Fibroblast of villous mesenchyme (primary cell): Measurements from ENCODE around the gene CACNA1B. TPM values are rescaled to one million over a fixed set of nuclear protein-coding genes. Genes with fewer than 3 reads are reported as not detected.
A peak's percentile ranks its signal among the peaks of the same experiment; 100 is the strongest.

Experiments
- DNase-seq: peaks from one replicate; pipeline ENCODE4 v3.0.0-alpha.2; 2010; ENCODE audit warnings: low read depth
- H3K4me3 ChIP-seq: 2 replicates; pipeline ENCODE4 v1.5.1; 2011; ENCODE audit warnings: low read depth, mild to moderate bottlenecking, low read length
- total RNA-seq: library from RNA; depleted of rRNA; stranded (reverse); fragments of >200 nt; gene quantifications from 2 replicates; pipeline ENCODE4 v1.2.3, GENCODE V29; 2012
- TF ChIP-seq, protein P1 (sequence below): IDR thresholded peaks from 2 replicates; pipeline ENCODE4 v1.5.1; 2012; ENCODE audit warnings: low read depth, mild to moderate bottlenecking, low read length; ENCODE audit not compliant: insufficient read depth

The CACNA1B gene
- total RNA-seq, 1 donor, result 0.43 TPM

DNA sequence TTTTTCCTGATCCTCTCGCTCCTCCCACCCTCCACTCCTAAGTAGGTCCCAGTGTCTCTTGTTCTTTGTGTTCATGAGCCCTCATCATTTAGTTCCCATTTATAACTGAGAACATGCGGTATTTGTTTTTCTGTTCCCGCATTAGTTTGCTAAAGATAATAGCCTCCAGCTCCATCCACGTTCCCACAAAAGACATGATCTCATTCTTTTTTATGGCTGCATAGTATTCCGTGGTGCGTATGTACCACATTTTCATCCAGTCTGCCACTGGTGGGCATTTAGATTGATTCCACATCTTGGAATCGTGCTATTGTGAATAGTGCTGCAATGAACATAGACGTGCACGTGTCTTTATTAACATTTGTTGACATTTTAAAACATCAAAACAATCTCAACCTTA, 34.2 kb upstream of the CACNA1B start:
- TF ChIP-seq, protein P1, sequence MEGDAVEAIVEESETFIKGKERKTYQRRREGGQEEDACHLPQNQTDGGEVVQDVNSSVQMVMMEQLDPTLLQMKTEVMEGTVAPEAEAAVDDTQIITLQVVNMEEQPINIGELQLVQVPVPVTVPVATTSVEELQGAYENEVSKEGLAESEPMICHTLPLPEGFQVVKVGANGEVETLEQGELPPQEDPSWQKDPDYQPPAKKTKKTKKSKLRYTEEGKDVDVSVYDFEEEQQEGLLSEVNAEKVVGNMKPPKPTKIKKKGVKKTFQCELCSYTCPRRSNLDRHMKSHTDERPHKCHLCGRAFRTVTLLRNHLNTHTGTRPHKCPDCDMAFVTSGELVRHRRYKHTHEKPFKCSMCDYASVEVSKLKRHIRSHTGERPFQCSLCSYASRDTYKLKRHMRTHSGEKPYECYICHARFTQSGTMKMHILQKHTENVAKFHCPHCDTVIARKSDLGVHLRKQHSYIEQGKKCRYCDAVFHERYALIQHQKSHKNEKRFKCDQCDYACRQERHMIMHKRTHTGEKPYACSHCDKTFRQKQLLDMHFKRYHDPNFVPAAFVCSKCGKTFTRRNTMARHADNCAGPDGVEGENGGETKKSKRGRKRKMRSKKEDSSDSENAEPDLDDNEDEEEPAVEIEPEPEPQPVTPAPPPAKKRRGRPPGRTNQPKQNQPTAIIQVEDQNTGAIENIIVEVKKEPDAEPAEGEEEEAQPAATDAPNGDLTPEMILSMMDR, result no peak
- DNase-seq, result no peak
- H3K4me3 ChIP-seq, result no peak overlapping the region

DNA sequence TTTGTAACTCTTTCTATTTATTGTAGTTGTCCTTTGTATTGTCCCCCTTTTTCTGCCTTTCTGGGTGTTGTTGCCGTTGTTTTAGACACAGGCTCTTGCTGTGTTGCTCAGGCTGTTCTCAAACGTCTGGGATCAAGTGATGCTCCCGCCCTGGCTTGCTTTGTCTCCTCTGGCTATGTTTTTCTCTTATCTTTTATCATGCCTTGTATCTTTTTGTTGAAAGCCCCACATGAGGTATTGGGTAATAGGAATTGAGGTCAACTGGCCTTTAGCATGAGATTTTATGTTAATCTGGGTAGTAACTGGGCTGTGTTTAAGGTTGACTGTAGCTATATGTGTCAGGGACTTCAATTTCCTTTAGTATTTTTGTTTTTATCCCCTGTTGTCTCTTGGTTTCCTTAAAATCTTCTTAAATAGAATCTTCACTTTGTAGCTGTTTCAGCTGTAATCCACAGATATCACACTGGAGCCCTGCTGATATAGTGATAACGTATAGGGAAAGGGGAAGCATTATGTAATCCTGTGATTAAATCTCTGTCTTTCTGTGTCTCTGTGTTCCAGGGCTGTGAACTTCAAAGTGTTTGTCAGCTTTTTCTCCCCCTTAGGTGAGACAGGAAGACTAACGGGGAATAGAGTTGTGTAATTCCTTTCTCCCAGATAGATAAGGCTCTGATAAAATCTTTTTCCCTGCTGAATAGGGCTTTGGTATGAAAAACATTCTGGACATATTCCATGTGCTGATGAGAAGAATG, 25.9 kb upstream of the CACNA1B start:
- H3K4me3 ChIP-seq, result no peak overlapping the region
- peak; percentile 1 for DNase-seq
- TF ChIP-seq, protein P1, result no peak

DNA sequence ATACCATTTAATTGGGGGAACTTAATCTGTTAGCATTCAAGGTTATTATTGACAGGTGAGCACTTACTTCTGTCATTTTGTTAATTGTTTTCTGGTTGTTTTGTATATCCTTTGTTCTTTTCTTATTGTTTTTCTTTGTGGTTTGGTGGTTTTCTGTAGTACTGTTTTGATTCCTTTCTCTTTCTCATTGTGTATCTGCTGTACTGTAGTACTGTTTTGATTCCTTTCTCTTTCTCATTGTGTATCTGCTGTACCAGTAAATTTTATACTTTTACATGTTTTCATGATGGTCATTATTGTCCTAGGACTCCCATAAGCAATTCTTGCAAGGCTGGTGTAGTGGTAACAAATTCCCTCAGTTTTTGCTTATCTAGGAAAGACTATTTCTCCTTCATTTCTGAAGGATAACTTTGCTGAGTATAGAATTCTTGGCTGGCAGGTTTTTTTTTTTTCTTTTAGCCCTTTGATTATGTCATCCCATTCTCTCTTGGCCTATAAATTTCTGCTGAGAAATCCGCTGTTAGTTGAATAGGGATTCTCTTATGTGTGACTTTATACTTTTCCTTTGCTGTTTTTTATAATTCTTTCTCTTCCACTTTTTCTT, 24.1 kb upstream of the CACNA1B start:
- TF ChIP-seq, protein P1, result no peak
- no peak overlapping the region for H3K4me3 ChIP-seq
- DNase-seq, result no peak

DNA sequence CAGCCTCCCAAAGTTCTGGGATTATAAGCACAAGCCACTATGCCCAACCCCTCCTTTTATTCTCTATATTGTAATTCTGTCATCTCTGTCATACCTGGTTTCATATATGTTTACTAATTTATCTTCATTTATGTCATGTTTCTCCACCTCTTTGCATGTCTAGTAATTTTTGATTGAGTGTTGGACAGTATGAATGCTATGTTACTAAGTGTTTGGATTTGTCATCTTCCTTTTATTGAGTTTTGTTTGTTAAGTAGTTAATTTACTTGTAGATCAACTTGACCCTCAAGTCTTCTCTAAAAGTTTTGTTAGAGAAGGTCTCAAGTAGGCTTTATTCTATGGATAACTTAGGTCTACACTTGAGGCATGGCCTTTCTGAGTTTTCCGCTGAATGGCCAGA, 17.2 kb upstream of the CACNA1B start:
- H3K4me3 ChIP-seq, result no peak overlapping the region
- DNase-seq, result no peak
- TF ChIP-seq, protein P1, result no peak

DNA sequence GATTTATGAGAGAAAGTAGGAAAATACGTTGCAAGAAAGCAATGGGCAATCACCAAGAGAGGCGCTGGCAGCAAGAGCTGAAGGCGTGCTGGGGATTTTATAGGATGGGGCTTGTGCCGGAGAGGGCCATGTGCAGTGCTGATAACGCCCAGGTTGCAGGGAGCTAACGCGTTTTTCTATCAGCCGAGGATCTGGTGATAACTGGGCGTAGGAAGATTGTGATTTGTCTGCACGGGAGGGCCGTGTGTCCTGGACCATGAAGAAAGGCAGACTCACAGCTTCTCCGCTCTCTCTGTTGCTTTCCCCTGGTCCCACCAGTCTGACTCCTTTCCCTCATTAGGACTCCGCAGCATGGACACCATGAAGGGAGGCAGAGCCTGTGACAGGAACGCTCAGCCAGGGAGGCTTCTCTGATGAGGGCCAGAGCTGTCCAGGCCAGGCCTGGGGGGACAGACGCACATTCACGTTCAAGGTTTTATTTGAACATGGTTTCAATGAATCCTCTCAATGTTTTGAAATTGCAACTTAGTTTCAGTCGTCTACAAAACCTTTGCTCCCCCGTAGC, 11.9 kb upstream of the CACNA1B start:
- TF ChIP-seq, protein P1, result no peak
- DNase-seq, result no peak
- no peak overlapping the region for H3K4me3 ChIP-seq

DNA sequence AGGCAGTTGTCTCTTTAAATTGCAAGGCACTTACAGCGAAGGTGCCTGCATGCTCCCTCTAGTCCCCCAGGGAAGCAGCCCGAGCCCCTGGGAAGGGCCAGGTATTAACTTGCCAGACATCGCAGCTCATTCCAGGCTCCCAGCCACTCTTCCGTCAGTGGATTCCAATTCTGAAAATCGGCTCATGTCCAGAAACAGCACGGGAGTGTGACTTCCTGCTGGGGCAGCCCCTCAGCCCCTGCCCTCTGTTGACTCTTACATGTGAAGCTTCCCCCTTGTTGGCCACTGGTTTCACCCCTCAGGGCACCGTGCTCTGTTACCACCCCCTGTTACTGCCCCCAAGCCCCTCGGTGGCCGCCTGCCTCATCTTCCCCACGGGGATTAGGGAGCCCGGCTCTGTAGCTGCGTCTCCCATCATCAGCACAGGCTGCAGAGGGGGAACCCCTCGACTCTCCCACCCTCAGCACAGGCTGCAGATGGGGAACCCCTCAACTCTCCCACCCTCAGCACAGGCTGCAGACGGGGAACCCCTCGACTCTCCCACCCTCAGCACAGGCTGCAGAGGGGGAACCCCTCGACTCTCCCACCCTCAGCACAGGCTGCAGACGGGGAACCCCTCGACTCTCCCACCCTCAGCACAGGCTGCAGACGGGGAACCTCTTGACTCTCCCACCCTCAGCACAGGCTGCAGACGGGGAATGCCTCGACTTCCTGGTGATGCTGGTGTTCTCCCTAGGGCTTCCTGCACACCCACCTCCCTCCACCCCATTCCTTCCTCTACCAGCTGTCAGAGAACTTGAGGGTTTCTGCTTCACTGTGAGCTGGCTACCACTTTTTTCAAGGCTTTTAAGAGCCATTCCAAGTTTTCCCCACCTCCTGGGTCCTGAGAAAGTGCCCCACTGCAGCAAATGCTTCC, 11.1 kb upstream of the CACNA1B start:
- TF ChIP-seq, protein P1, result no peak
- DNase-seq, result no peak

More for the DNA sequence above, 11.1 kb upstream of the CACNA1B start:
- no peak overlapping the region for H3K4me3 ChIP-seq
